HEK293 (cell line): ENCODE measurements around the gene PCSK9.

Experiments used
- CTCF ChIA-PET: fragments of 350-600 bp; formaldehyde crosslinking; extraction: SDS; loops from one replicate; lab custom pipeline; 2021; ENCODE audit warnings: antibody characterized with exemption; lab: Yijun Ruan, JAX
- POLR2A ChIA-PET: fragments of 300-600 bp; formaldehyde crosslinking; extraction: SDS; loops from one replicate; lab custom pipeline; 2020; ENCODE audit warnings: antibody characterized with exemption, inconsistent platforms; lab: Yijun Ruan, JAX
- H3K27ac ChIP-seq: fragments of 200-500 bp; sonication (Bioruptor generic); 2 replicates; pipeline ENCODE4 v1.5.1; 2014; ENCODE audit warnings: low read depth, low read length, control low read depth, inconsistent platforms; ENCODE audit errors: extremely low read depth
- H3K36me3 ChIP-seq, 2 experiments: fragments of 200-500 bp in 1 of 2; sonication (Bioruptor generic) in 1 of 2; 1 replicate in 1 of 2; 2 replicates in 1 of 2; pipeline ENCODE4 v1.5.1; 2014 to 2017; ENCODE audit warnings: inconsistent platforms in 2 of 2, low read length in 2 of 2; ENCODE audit not compliant: control insufficient read depth in 2 of 2, insufficient read depth in 1 of 2
- H3K4me1 ChIP-seq: fragments of 200-500 bp; sonication (Bioruptor generic); 2 replicates; pipeline ENCODE4 v1.5.1; 2014; ENCODE audit warnings: mild to moderate bottlenecking, low read length, inconsistent platforms; ENCODE audit not compliant: control insufficient read depth, insufficient read depth
- H3K4me3 ChIP-seq: 2 replicates; pipeline ENCODE4 v1.5.1; 2011; ENCODE audit warnings: low read depth, mild to moderate bottlenecking, control low read depth, low read length, moderate library complexity
- H3K9me3 ChIP-seq: fragments of 200-500 bp; sonication (Bioruptor generic); 2 replicates; pipeline ENCODE4 v1.5.1; 2014; ENCODE audit warnings: low read depth, low read length, inconsistent platforms; ENCODE audit not compliant: control insufficient read depth, insufficient read depth
- HOXD13 ChIP-seq: sonication (generic); formaldehyde crosslinking; IDR thresholded peaks from 2 replicates; pipeline ENCODE4 v1.8.0; 2022; ENCODE audit warnings: missing genetic modification reagents, borderline replicate concordance
- KLF10 ChIP-seq: fragments of 450-650 bp; IDR thresholded peaks from 2 replicates; pipeline ENCODE4 v1.5.1; 2018; ENCODE audit warnings: missing biosample characterization, mild to moderate bottlenecking, missing genetic modification characterization
- REST ChIP-seq: fragments of 450-650 bp; formaldehyde crosslinking; IDR thresholded peaks from 2 replicates; pipeline ENCODE4 v1.5.1; 2016; ENCODE audit warnings: missing biosample characterization, missing genetic modification characterization
- SP2 ChIP-seq: fragments of 450-650 bp; formaldehyde crosslinking; IDR thresholded peaks from 2 replicates; pipeline ENCODE4 v1.5.1; 2016; ENCODE audit warnings: missing biosample characterization, missing genetic modification characterization
- ZBTB7A ChIP-seq: fragments of 450-650 bp; formaldehyde crosslinking; IDR thresholded peaks from 2 replicates; pipeline ENCODE4 v1.5.1; 2016; ENCODE audit warnings: low read depth, missing biosample characterization, missing genetic modification characterization
- ZNF138 ChIP-seq: fragments of 450-650 bp; formaldehyde crosslinking; IDR thresholded peaks from 2 replicates; pipeline ENCODE4 v1.5.1; 2016; ENCODE audit warnings: missing biosample characterization, missing genetic modification characterization, borderline replicate concordance
- ZNF157 ChIP-seq: fragments of 450-650 bp; formaldehyde crosslinking; IDR thresholded peaks from 2 replicates; pipeline ENCODE4 v1.5.1; 2016; ENCODE audit warnings: missing biosample characterization, missing genetic modification characterization
- ZNF19 ChIP-seq: fragments of 450-650 bp; formaldehyde crosslinking; IDR thresholded peaks from 2 replicates; pipeline ENCODE4; 2016; ENCODE audit warnings: missing biosample characterization, missing genetic modification characterization, low read depth
- ZNF202 ChIP-seq: fragments of 450-650 bp; formaldehyde crosslinking; IDR thresholded peaks from 2 replicates; pipeline ENCODE4 v1.5.1; 2016; ENCODE audit warnings: missing biosample characterization, missing genetic modification characterization, borderline replicate concordance
- ZNF266 ChIP-seq: fragments of 450-650 bp; formaldehyde crosslinking; IDR thresholded peaks from 2 replicates; pipeline ENCODE4 v1.5.1; 2016; ENCODE audit warnings: missing biosample characterization, missing genetic modification characterization, low read depth
- ZNF280D ChIP-seq: fragments of 450-650 bp; formaldehyde crosslinking; IDR thresholded peaks from 2 replicates; pipeline ENCODE4 v1.5.1; 2016; ENCODE audit warnings: missing biosample characterization, missing genetic modification characterization
- ZNF302 ChIP-seq: fragments of 450-650 bp; formaldehyde crosslinking; IDR thresholded peaks from 2 replicates; pipeline ENCODE4 v1.5.1; 2016; ENCODE audit warnings: missing biosample characterization, missing genetic modification characterization, low read depth
- ZNF37A ChIP-seq: fragments of 450-650 bp; IDR thresholded peaks from 2 replicates; pipeline ENCODE4 v1.5.1; 2018; ENCODE audit warnings: missing biosample characterization, missing genetic modification characterization
- ZNF426 ChIP-seq: fragments of 450-650 bp; formaldehyde crosslinking; IDR thresholded peaks from 2 replicates; pipeline ENCODE4 v1.5.1; 2017; ENCODE audit warnings: missing biosample characterization, missing genetic modification characterization, mild to moderate bottlenecking, inconsistent platforms, moderate library complexity
- ZNF433 ChIP-seq: fragments of 450-650 bp; formaldehyde crosslinking; IDR thresholded peaks from 2 replicates; pipeline ENCODE4 v1.5.1; 2016; ENCODE audit warnings: missing biosample characterization, missing genetic modification characterization, low read depth
- ZNF610 ChIP-seq: fragments of 450-650 bp; formaldehyde crosslinking; IDR thresholded peaks from 2 replicates; pipeline ENCODE4 v1.5.1; 2016; ENCODE audit warnings: missing biosample characterization, missing genetic modification characterization, borderline replicate concordance
- ZNF629 ChIP-seq: fragments of 450-650 bp; formaldehyde crosslinking; IDR thresholded peaks from 2 replicates; pipeline ENCODE4 v1.5.1; 2017; ENCODE audit warnings: missing biosample characterization, missing genetic modification characterization
- ZNF639 ChIP-seq: fragments of 450-650 bp; formaldehyde crosslinking; IDR thresholded peaks from 2 replicates; pipeline ENCODE4 v1.5.1; 2016; ENCODE audit warnings: missing biosample characterization, missing genetic modification characterization
- ZNF664 ChIP-seq: fragments of 450-650 bp; formaldehyde crosslinking; IDR thresholded peaks from 2 replicates; pipeline ENCODE4 v1.5.1; 2016; ENCODE audit warnings: missing biosample characterization, missing genetic modification characterization
- ZNF837 ChIP-seq: fragments of 450-650 bp; formaldehyde crosslinking; IDR thresholded peaks from 2 replicates; pipeline ENCODE4 v1.5.1; 2016; ENCODE audit warnings: missing biosample characterization, missing genetic modification characterization
- ZNF843 ChIP-seq: fragments of 450-650 bp; formaldehyde crosslinking; IDR thresholded peaks from 2 replicates; pipeline ENCODE4 v1.5.1; 2016; ENCODE audit warnings: missing biosample characterization, missing genetic modification characterization
- ZSCAN30 ChIP-seq: fragments of 450-650 bp; IDR thresholded peaks from 2 replicates; pipeline ENCODE4 v1.5.1; 2018; ENCODE audit warnings: missing biosample characterization, mild to moderate bottlenecking, missing genetic modification characterization, moderate library complexity

The PCSK9 gene

GRCh38 chr1:55045430-55045829, 6.1 kb downstream of the PCSK9 start (continued):
- TF ChIP-seq ZBTB7A (tag by site-specific recombination) (no peak), ZNF138 (no peak)

- no peak for TF ChIP-seq ZNF843 (tag by site-specific recombination)
- no peak for TF ChIP-seq ZSCAN30
- no peak for TF ChIP-seq ZNF610 (tag by site-specific recombination)
- no peak for TF ChIP-seq SP2 (tag by site-specific recombination)
- no peak for TF ChIP-seq ZNF19
- TF ChIP-seq ZNF302 (tag by site-specific recombination): no peak
- no peak for TF ChIP-seq ZNF157 (tag by site-specific recombination)
- TF ChIP-seq ZNF433 (tag by site-specific recombination): no peak
- TF ChIP-seq ZNF629 (tag by site-specific recombination): no peak
- no peak for TF ChIP-seq ZNF37A (tag by site-specific recombination)
- TF ChIP-seq KLF10 (tag by site-specific recombination): no peak
- no peak for TF ChIP-seq ZNF266
- TF ChIP-seq ZNF280D: no peak
- no peak for TF ChIP-seq ZNF202 (tag by site-specific recombination)
- TF ChIP-seq HOXD13: no peak
- TF ChIP-seq ZNF639 (tag by site-specific recombination): no peak
- no peak for TF ChIP-seq ZNF837 (tag by site-specific recombination)
- no peak for TF ChIP-seq ZNF664
- TF ChIP-seq ZNF426 (tag by site-specific recombination): no peak
- TF ChIP-seq REST: no peak
- no peak overlapping the region for H3K27ac ChIP-seq
- no peak overlapping the region for H3K4me3 ChIP-seq
- ChIA-PET POLR2A (no interaction called here), CTCF (no interaction called here)
- H3K36me3 ChIP-seq: no peaks in the 10 kb centered on the region
- H3K9me3 ChIP-seq: no peaks in the 10 kb centered on the region
- no peaks in the 10 kb centered on the region for H3K4me1 ChIP-seq
Observed at GRCh38 chr1:55046871-55047270, 7.5 kb downstream of the PCSK9 start.
